DMS 273 (cell line): ENCODE measurements around the gene PEX14.

ENCODE experiments used
- DNase-seq: peaks from one replicate; lab custom pipeline; 2025; ENCODE audit not compliant: unreplicated experiment; lab: John Stamatoyannopoulos, UW

The PEX14 gene

DNA sequence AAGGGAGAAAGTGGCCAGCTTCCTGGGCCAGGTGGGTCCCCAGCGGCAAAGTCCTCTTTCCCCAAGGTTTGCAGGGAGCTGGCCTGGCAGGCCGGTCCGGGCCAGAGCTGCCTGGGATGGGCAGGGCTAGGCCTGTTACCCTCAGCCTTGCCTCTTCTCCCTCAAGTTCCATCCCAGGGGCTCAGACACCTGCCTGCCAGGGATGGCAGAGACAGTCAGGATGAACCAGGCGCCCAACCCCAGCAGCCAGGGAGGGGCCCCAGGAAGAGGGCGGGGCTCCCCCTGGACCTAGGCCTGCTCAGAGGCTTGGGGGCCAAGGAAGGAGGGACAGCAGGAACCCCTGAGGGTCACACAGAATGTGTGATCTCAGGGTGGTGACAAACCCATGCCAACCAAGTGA, 201.1 kb downstream of the PEX14 start:
- no peak for DNase-seq

DNA sequence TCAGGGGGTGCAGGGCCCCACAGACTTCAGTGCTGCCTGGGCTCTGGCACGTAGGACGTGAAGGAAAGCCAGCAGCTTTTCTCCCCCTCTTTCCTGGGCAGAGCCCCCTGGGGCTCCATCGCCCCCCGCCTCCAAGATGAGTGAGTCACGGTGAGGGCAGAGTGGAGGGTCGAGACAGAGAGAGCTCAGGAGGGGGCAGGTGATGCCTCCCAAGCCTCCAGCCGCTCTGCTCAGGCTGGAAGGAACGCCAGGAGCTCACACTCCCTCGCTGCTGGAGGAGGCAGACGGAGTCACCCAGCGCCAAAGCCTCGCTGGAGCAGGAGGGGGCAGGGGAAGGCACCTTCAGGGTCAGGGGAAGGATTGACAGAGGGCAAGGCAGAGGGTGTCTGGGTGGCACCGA, 202.2 kb downstream of the PEX14 start:
- peak; percentile 35 for DNase-seq

DNA sequence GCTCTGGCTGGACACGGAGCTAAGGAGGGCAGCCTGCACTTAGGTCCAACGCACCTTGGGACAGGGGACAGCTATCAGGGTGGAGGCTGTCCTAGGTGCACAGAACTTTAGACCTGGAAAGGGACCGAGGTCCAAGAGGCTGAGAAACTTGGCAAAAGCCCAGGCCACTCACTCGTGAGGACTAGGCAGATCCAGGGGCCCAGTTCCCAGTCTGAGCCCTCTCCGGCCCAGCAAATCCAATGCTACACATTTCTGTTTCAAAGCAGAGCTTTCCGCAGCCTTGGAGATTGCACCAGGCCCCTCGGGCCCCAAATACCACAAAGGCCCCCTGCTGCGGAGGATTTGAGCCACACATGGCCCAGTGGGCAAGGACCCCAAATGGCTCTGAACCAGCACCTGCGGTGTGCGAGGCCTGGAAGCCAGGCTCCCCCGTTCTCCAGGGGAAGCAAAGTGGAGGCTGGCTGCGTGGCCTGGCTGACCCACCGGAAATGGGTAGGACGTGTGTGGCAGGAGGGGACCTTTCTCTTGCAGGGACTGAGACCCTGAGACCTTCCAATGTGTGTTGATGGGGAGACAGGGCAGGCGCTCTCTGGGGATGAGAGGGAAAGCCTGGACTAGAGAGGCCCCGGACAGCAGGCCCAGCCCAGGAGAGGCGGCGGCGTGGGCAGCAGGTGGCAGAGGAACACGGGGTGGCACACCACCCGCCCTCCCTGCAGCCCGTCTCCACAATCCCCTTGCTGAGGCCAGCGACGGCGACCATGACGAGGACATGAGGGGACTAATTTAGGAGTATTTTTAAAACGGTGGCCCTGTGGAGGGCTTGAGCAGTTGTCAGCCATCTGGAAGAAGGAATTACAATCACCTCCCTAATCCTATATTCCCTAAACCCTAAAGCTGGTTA, 203.0 kb downstream of the PEX14 start:
- peak; percentile 57 for DNase-seq

DNA sequence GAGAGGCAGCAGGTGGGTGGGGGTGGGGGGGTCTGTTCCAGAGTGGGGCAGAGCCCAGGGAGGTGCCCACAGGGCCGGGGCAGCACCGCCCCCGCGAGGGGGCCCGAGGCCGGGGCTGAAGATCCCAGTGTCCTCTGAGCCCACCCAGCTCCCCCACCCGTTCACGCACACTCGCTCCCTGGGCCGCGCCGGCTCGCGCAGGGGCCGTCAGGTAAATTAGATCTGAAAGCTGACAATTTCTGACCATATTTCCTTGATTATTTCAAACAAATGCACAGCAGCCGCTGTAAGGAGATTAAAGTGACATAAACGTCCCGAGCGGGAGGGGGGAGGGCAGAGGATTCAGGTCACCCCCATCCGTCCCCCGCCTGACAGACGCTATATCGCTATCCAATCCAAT, 203.7 kb downstream of the PEX14 start:
- DNase-seq = no peak

DNA sequence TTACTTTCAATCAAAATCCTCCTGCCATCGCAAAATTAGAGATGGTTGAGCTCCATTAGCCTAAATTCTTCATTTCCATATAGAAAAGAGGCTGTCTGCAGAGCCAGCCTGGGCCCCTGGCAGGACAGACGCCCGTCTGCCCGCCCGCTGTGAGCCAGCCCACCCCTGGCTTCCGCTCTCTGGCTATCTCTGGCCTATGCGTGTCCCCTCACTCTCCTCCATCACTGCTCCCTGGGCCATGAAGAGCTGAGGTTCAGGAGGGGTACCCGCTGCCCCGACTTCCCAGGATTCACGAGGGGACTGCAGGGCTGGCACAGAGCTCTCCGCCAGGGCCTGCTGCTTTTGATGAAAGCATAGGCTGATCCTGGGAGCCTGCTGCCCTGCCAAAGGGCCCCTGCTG, 204.1 kb downstream of the PEX14 start:
- DNase-seq = no peak

DNA sequence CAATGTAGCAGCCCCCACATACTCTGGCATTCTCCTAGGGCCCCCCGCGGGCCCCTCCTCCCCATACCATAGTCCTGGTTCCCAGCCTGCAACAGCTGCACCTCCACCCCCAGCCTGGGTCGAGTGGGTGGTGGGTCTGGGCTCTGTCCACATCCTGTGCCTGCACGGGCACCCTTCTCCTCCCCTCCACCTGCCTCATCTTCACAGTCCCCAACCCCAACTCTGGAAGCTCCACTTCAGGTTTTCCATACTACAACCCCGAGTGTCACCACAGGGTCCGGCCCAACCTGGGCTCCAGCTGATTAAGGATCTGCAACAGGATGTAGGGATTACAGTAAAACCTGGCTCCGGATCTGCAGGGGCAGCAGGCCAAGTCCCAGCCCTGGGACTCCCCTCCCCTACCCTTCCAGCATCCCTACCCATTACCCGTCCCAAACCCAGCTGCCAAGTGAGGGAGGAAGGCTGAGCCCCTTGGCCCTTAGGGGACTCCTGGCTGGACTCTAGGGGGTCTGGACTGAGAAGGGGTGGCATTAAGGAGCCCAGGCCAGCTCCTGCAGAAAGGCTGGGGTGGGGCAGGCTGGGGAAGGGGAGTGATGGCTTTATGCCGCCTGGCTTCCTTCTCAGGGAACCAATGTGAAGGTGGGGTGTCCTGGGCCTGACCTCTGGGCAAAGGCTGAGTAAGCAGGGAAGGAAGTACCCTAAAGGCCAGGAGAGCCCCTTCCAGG, 204.9 kb downstream of the PEX14 start:
- peak; percentile 95 for DNase-seq
